H1 (cell line): ENCODE measurements around the gene NAP1L1. TPM values are rescaled to one million over a fixed set of nuclear protein-coding genes. Genes with fewer than 3 reads are reported as not detected.

Experiments
- ATF2 ChIP-seq: IDR thresholded peaks from 2 replicates; pipeline ENCODE4 v1.6.1; 2012; ENCODE audit warnings: low read length, inconsistent platforms
- CREB1 ChIP-seq: IDR thresholded peaks from 2 replicates; pipeline ENCODE4 v1.6.1; 2012; ENCODE audit warnings: inconsistent platforms
- E2F6 ChIP-seq: IDR thresholded peaks from 2 replicates; pipeline ENCODE4 v1.6.1; 2012; ENCODE audit warnings: inconsistent platforms
- JUN ChIP-seq: IDR thresholded peaks from 2 replicates; pipeline ENCODE4 v1.6.1; 2011; ENCODE audit warnings: low read depth, mild to moderate bottlenecking, improper control_type of control experiment, low read length
- SAP30 ChIP-seq: fragments of 300-600 bp; sonication (generic); IDR thresholded peaks from 2 replicates; pipeline ENCODE4 v1.7.1; 2012; ENCODE audit warnings: low read length, moderate library complexity, mild to moderate bottlenecking, inconsistent platforms; ENCODE audit not compliant: insufficient read depth, insufficient replicate concordance
- SIX5 ChIP-seq: IDR thresholded peaks from 2 replicates; pipeline ENCODE4 v1.6.1; 2011; ENCODE audit warnings: mild to moderate bottlenecking, low read depth, low read length
- SRF ChIP-seq: IDR thresholded peaks from 2 replicates; pipeline ENCODE4 v1.6.1; 2011; ENCODE audit warnings: mild to moderate bottlenecking, low read depth, low read length, moderate library complexity
- SUZ12 ChIP-seq: fragments of 200-600 bp; sonication (generic); IDR thresholded peaks from 2 replicates; pipeline ENCODE4 v1.6.1; 2012; ENCODE audit warnings: mild to moderate bottlenecking, inconsistent platforms, low read length, moderate library complexity, mixed read lengths
- TAF7 ChIP-seq: optimal IDR thresholded peaks from 2 replicates; pipeline ENCODE3; 2011; ENCODE audit warnings: low read depth, mild to moderate bottlenecking, inconsistent platforms, low read length, moderate library complexity, borderline replicate concordance
- TCF12 ChIP-seq: IDR thresholded peaks from 2 replicates; pipeline ENCODE4 v1.6.1; 2011; ENCODE audit warnings: low read depth, mild to moderate bottlenecking, low read length
- polyA plus RNA-seq, 7 experiments: library from polyadenylated mRNA; depleted of rRNA in 3 of 7; stranded (reverse) in 5 of 7; unstranded in 2 of 7; fragments of >200 nt in 5 of 7; fragments of 200-250 nt in 2 of 7; gene quantifications; 1 replicate in 5 of 7; 2 replicates in 1 of 7; 4 replicates in 1 of 7; pipeline versions ENCODE4 v1.2.1 to v1.2.3, GENCODE V29; 2011 to 2013; ENCODE audit warnings: missing spikeins in 2 of 7, mixed read lengths in 2 of 7
- total RNA-seq: library from RNA; stranded (reverse); fragmentation: NEBNext Ultra II Directional; extraction: Animal tissue kit (Norgen Biotek cat#: 25700); gene quantifications from 2 replicates; pipeline ENCODE4 v1.2.1, GENCODE V29; 2021

The NAP1L1 gene
- total and polyA plus RNA-seq, 2 of the 8 experiments (the other 6 are each of a cell fraction or from before 2014, with no cell fraction given): 202 to 1,159 TPM

DNA sequence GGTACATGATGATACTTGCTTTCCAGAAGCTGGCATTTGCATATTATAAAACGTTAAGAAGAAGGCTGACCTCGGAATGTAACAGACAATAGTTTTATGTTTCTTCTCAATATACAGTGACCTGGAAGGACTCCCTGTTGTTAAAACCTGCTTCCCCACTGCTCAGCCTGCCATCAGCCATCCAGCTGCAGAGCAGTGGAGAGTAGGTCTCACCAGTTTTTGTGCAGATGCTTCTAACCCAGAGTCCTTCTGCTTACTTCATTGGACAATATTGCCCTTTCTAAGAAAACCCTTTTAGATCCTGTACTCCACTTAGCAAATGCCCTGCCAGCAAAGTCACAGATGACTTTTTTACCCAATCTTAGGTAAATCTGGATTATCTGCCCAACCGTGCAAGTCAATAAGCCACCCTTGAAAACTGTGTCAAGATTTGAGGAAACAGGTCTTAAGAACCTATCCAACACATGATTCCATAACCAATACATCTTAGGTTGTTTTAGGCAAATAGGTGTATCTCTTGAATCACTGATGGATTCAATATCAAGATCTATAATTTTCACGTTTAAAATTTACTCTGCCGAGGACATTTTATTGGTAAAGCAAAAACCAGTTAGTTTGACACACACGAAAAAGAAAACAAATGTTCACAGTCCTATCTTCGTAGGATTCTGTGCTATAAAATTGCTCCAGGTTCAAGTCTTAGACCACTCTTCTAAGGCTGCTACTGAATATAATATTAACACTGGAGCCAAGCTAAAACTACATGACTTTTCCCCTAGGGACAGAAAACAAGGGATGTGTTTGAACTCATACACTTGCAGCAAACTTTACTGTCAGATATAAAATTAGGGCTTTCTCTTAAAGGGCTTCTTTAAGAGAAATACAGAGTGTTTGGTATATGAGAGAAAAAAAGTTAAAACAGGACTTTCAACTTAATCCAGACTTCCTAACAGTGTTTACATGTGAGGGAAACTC lies 58.6 kb downstream of the NAP1L1 start (continued):
- no peak for TF ChIP-seq SRF
- TF ChIP-seq SAP30: no peak
- TF ChIP-seq TCF12: no peak
- TF ChIP-seq SUZ12: no peak
- TF ChIP-seq E2F6: no peak
- no peak for TF ChIP-seq SIX5
- no peak for TF ChIP-seq TAF7
- no peak for TF ChIP-seq JUN
- TF ChIP-seq CREB1: no peak
- no peak for TF ChIP-seq ATF2
- TF ChIP-seq, all 59 proteins: peak for 0
